Kidney (tissue), 14 donors: ENCODE data around the gene INPP4A. TPM values are rescaled to one million over a fixed set of nuclear protein-coding genes. Genes with fewer than 3 reads are reported as not detected.

ENCODE experiments used
- DNase-seq, 5 donors: peaks; one replicate each; pipeline ENCODE4 v3.0.0-alpha.2; 2013 to 2020
- FAIRE-seq: peaks from 2 replicates; lab custom pipeline; 2012; peaks lifted over from hg19 to GRCh38; lab: Jason Lieb, UNC
- H3K27ac ChIP-seq, 2 donors: one replicate each; pipeline ENCODE4 v1.7.0; 2013; ENCODE audit warnings: low read depth in 2 of 2, low read length in 2 of 2, inconsistent platforms in 1 of 2
- H3K27me3 ChIP-seq: one replicate; pipeline ENCODE4 v1.7.1; 2013; ENCODE audit warnings: low read length, inconsistent platforms; ENCODE audit not compliant: control insufficient read depth, insufficient read depth
- H3K36me3 ChIP-seq, 3 donors: one replicate each; pipeline versions ENCODE4 v1.7.0 to v1.7.1; 2013; ENCODE audit warnings: low read length in 3 of 3, control low read depth in 1 of 3, inconsistent platforms in 1 of 3; ENCODE audit not compliant: insufficient read depth in 3 of 3, control insufficient read depth in 2 of 3
- H3K4me1 ChIP-seq, 3 donors: one replicate each; pipeline versions ENCODE4 v1.7.0 to v1.7.1; 2013; ENCODE audit warnings: low read length in 3 of 3, inconsistent platforms in 1 of 3, low read depth in 1 of 3; ENCODE audit not compliant: control insufficient read depth in 2 of 3, insufficient read depth in 2 of 3
- H3K4me3 ChIP-seq, 3 donors: one replicate each; pipeline versions ENCODE4 v1.7.0 to v1.8.1; 2013; ENCODE audit warnings: low read length in 3 of 3, control low read depth in 1 of 3, inconsistent platforms in 1 of 3
- H3K9ac ChIP-seq, 3 donors: one replicate each; pipeline versions ENCODE4 v1.7.0 to v1.7.1; 2013; ENCODE audit warnings: low read length in 3 of 3, control low read depth in 1 of 3, inconsistent platforms in 1 of 3
- H3K9me3 ChIP-seq, 3 donors: one replicate each; pipeline versions ENCODE4 v1.7.0 to v1.7.1; 2013; ENCODE audit warnings: low read length in 3 of 3, control low read depth in 1 of 3, inconsistent platforms in 1 of 3; ENCODE audit not compliant: control insufficient read depth in 2 of 3, insufficient read depth in 1 of 3
- CTCF ChIP-seq: IDR thresholded peaks from 3 replicates; pipeline ENCODE4 v1.5.1; 2012; ENCODE audit warnings: mild to moderate bottlenecking, moderate library complexity, borderline replicate concordance; ENCODE audit not compliant: insufficient read depth; ENCODE audit errors: extremely low read depth
- intact Hi-C: fragments of 100-400 bp; cut with DNase I; formaldehyde crosslinking; loops from one replicate; pipeline ENCODE4 v1.11.1; 2022
- polyA plus RNA-seq: library from polyadenylated mRNA; stranded (reverse); fragments of 350-450 nt; fragmentation: Illumina TruSeq; extraction: RNeasy Lipid Tissue Mini Kit (QIAGEN cat#74804); gene quantifications from one replicate; pipeline ENCODE4 v1.2.3, GENCODE V29; 2014; ENCODE audit warnings: low read depth, low replicate concordance; ENCODE audit not compliant: insufficient read depth
- total RNA-seq: library from RNA; stranded (reverse); fragmentation: NEBNext Ultra II Directional; extraction: Animal tissue kit (Norgen Biotek cat#: 25700); gene quantifications from one replicate; pipeline ENCODE4 v1.2.1, GENCODE V29; 2021
- donor health status: control.
- donor health status: control.
- donor health status: control.
- donor health status: control.
- donor health status: control.
- donor health status: DM: yes; HTN: yes; CAD: no.
- donor health status: Normal renal cell carcinoma (clear cell type).

The INPP4A gene
- total and polyA plus RNA-seq, 2 donors from 2014 or later = 4.1 to 27.9 TPM

- no peaks in the 10 kb centered on the region for H3K9me3 ChIP-seq
- H3K9ac ChIP-seq = no peak overlapping the region
- TF ChIP-seq CTCF = no peak
- no peak overlapping the region for H3K27ac ChIP-seq
- no peak for FAIRE-seq
- H3K27me3 ChIP-seq = no peaks in the 10 kb centered on the region
- peak in 1 of 5 donors; percentile 61 for DNase-seq
- no peak overlapping the region for H3K4me3 ChIP-seq
- no peaks in the 10 kb centered on the region for H3K36me3 ChIP-seq
- intact Hi-C loops = no loop called here
- peaks cover 0 to 13% (median 5%) of the 10 kb centered on the region in 3 donors for H3K4me1 ChIP-seq
These were observed 16.2 kb downstream of the INPP4A start for GRCh38 chr2:98460573-98461497.

- H3K4me1 ChIP-seq = peaks cover 0 to 13% (median 5%) of the 10 kb centered on the region in 3 donors
- TF ChIP-seq CTCF = no peak
- no peak overlapping the region for H3K4me3 ChIP-seq
- intact Hi-C loops = no loop called here
- H3K36me3 ChIP-seq = no peaks in the 10 kb centered on the region
- no peak overlapping the region for H3K9ac ChIP-seq
- FAIRE-seq (no peak), DNase-seq (no peak)
- H3K27ac ChIP-seq = no peak overlapping the region
- no peaks in the 10 kb centered on the region for H3K9me3 ChIP-seq
- no peaks in the 10 kb centered on the region for H3K27me3 ChIP-seq
These were observed 16.9 kb downstream of the INPP4A start for GRCh38 chr2:98461498-98462049.

GRCh38 chr2:98463081-98463481 lies 18.4 kb downstream of the INPP4A start:
- Histone ChIP-seq H3K4me1 (peaks cover 0 to 13% (median 9%) of the 10 kb centered on the region in 3 donors), H3K27ac (no peak overlapping the region), H3K9ac (no peak overlapping the region), H3K9me3 (no peaks in the 10 kb centered on the region), H3K36me3 (no peaks in the 10 kb centered on the region), H3K4me3 (no peak overlapping the region), H3K27me3 (no peaks in the 10 kb centered on the region)
- DNase-seq (no peak), FAIRE-seq (no peak)
- TF ChIP-seq CTCF = no peak
- intact Hi-C loops = no loop called here
